K562 (cell line): ENCODE data around the gene FBXW7. TPM values are rescaled to one million over a fixed set of nuclear protein-coding genes. Genes with fewer than 3 reads are reported as not detected.

ENCODE experiments used
- GTF2E2 ChIP-seq: fragments of 200-800 bp; sonication (Bioruptor generic); IDR thresholded peaks from 2 replicates; pipeline ENCODE4 v1.6.1; 2016; ENCODE audit warnings: missing genetic modification characterization, missing compliant biosample characterization
- HNRNPK ChIP-seq: fragments of 200-400 bp; formaldehyde crosslinking; IDR thresholded peaks from one replicate; pipeline ENCODE4 v1.6.1; 2018; ENCODE audit warnings: mild to moderate bottlenecking, low read depth, low read length; ENCODE audit not compliant: poor library complexity, severe bottlenecking
- KLF6 ChIP-seq: fragments of 250-450 bp; sonication (Bioruptor Pico); IDR thresholded peaks from 2 replicates; pipeline ENCODE4 v1.4.0; 2020; ENCODE audit warnings: mild to moderate bottlenecking, moderate library complexity, borderline replicate concordance
- MCM5 ChIP-seq: fragments of 450-650 bp; IDR thresholded peaks from 2 replicates; pipeline ENCODE4 v1.6.1; 2016; ENCODE audit warnings: low read depth
- MEIS2 ChIP-seq: fragments of 450-650 bp; IDR thresholded peaks from 2 replicates; pipeline ENCODE4 v1.6.1; 2014; ENCODE audit warnings: mild to moderate bottlenecking; ENCODE audit not compliant: partially characterized antibody
- NFXL1 ChIP-seq: fragments of 450-650 bp; formaldehyde crosslinking; IDR thresholded peaks from 2 replicates; pipeline ENCODE4 v1.4.0; 2021; ENCODE audit warnings: mild to moderate bottlenecking
- PHTF2 ChIP-seq: fragments of 250-450 bp; sonication (Bioruptor Pico); IDR thresholded peaks from 2 replicates; pipeline ENCODE4 v1.5.0; 2021; ENCODE audit warnings: mild to moderate bottlenecking
- SAFB2 ChIP-seq: fragments of 200-400 bp; formaldehyde crosslinking; IDR thresholded peaks from 2 replicates; pipeline ENCODE4 v1.6.1; 2018; ENCODE audit warnings: borderline replicate concordance, low read length, low read depth, moderate library complexity; ENCODE audit not compliant: severe bottlenecking
- SNIP1 ChIP-seq: fragments of 450-650 bp; IDR thresholded peaks from 2 replicates; pipeline ENCODE4 v1.7.1; 2017; ENCODE audit warnings: low read depth, mild to moderate bottlenecking
- TFAM ChIP-seq: fragments of 250-450 bp; sonication (Bioruptor Pico); conservative IDR thresholded peaks from 2 replicates; pipeline ENCODE4 v1.5.0; 2021; ENCODE audit warnings: mild to moderate bottlenecking, moderate library complexity
- U2AF1 ChIP-seq: fragments of 200-400 bp; formaldehyde crosslinking; optimal IDR thresholded peaks from 2 replicates; pipeline ENCODE3; 2017; ENCODE audit warnings: mild to moderate bottlenecking, low read depth, low read length, moderate library complexity
- ZNF324 ChIP-seq: fragments of 250-450 bp; sonication (Bioruptor Pico); IDR thresholded peaks from 2 replicates; pipeline ENCODE4 v1.4.0; 2020; ENCODE audit warnings: mild to moderate bottlenecking
- ZSCAN32 ChIP-seq: fragments of 450-650 bp; formaldehyde crosslinking; IDR thresholded peaks from 2 replicates; pipeline ENCODE4 v1.4.0; 2020; ENCODE audit warnings: mild to moderate bottlenecking, moderate library complexity
- polyA plus RNA-seq, 8 experiments: library from polyadenylated mRNA; depleted of rRNA in 4 of 8; stranded (reverse) in 5 of 8; unstranded in 3 of 8; fragments of >200 nt; fragmentation: Nextera tagmentation in 2 of 8; fragmentation: Illumina TruSeq in 1 of 8; extraction: Ambion mirVana in 2 of 8; extraction: Trizol in 1 of 8; gene quantifications; 2 replicates each; pipeline versions ENCODE4 v1.2.1 to v1.2.3, GENCODE V29; 2011 to 2014; ENCODE audit warnings: inconsistent platforms in 1 of 8, missing spikeins in 1 of 8
- total RNA-seq, 7 experiments: library from RNA; depleted of rRNA in 6 of 7; stranded (reverse); fragments of >200 nt in 6 of 7; fragmentation: Illumina TruSeq in 2 of 7; extraction: Trizol in 2 of 7; gene quantifications; 2 replicates each; pipeline versions ENCODE4 v1.2.1 to v1.2.3, GENCODE V29; 2011 to 2021; ENCODE audit warnings: low replicate concordance in 1 of 7
- TF ChIP-seq, protein P1 (sequence below): fragments of 200-800 bp; sonication (Bioruptor generic); IDR thresholded peaks from 2 replicates; pipeline ENCODE4 v1.6.1; 2017; ENCODE audit warnings: missing genetic modification characterization, missing compliant biosample characterization
- TF ChIP-seq, protein P2 (sequence below): fragments of 250-450 bp; sonication (Bioruptor Pico); IDR thresholded peaks from 2 replicates; pipeline ENCODE4 v1.8.0; 2022; ENCODE audit warnings: inconsistent platforms
- TF ChIP-seq, protein P3 (sequence below): fragments of 250-450 bp; sonication (Bioruptor Pico); IDR thresholded peaks from 2 replicates; pipeline ENCODE4 v1.8.0; 2022; ENCODE audit warnings: moderate library complexity, mild to moderate bottlenecking, inconsistent platforms
- TF ChIP-seq, protein P4 (sequence below), 2 experiments: fragments of 450-650 bp in 1 of 2; IDR thresholded peaks; 2 replicates each; pipeline ENCODE4 v1.6.1; 2011 to 2017; ENCODE audit warnings: low read depth in 2 of 2, antibody characterized with exemption in 1 of 2, borderline replicate concordance in 1 of 2, low read length in 1 of 2, mild to moderate bottlenecking in 1 of 2, mixed read lengths in 1 of 2; ENCODE audit not compliant: control insufficient read depth in 1 of 2
- TF ChIP-seq, protein P5 (sequence below): IDR thresholded peaks from 2 replicates; pipeline ENCODE4 v1.6.1; 2016; ENCODE audit warnings: missing genetic modification characterization, missing compliant biosample characterization

FBXW7 gene
- total and polyA plus RNA-seq, 9 of the 15 experiments (the other 6 are each of a cell fraction or from before 2014, with no cell fraction given), result 6.8 to 44.2 (median 16.4) TPM

DNA sequence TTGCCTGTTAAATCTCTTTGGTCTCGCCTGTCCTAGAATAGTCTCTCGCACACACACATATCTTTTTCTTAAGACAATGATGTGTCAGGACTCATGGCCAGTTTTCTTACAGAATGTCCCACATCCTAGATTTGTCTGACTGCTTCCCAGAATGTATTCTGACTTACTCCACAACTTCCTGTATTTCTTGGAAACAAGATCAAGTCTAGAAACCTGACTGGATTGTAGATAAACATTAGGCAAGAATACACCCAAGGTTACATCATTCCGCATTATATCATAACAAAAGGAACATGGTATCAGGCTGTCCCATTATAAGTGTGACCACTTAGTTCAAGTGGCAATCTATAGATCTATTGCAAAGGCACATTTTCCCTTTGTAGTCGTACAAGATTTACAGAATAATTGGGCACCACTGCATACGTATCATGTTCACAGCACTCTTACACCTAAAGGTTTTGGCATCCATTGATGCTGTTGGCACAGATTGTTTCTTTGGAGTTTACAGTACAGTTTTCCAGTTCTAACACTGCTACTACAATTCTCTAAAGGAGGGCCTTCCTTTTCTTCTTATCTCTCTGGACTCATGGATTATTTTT, 56.4 kb downstream of the FBXW7 start (continued):
- TF ChIP-seq, protein P1, sequence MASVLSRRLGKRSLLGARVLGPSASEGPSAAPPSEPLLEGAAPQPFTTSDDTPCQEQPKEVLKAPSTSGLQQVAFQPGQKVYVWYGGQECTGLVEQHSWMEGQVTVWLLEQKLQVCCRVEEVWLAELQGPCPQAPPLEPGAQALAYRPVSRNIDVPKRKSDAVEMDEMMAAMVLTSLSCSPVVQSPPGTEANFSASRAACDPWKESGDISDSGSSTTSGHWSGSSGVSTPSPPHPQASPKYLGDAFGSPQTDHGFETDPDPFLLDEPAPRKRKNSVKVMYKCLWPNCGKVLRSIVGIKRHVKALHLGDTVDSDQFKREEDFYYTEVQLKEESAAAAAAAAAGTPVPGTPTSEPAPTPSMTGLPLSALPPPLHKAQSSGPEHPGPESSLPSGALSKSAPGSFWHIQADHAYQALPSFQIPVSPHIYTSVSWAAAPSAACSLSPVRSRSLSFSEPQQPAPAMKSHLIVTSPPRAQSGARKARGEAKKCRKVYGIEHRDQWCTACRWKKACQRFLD (CRISPR knock-in tag), result no peak
- TF ChIP-seq HNRNPK (no peak), MCM5 (no peak), TFAM (CRISPR knock-in tag) (no peak), GTF2E2 (tag) (no peak), U2AF1 (no peak), PHTF2 (CRISPR knock-in tag) (no peak), SAFB2 (no peak), MEIS2 (peak; percentile 7), SNIP1 (no peak), NFXL1 (CRISPR knock-in tag) (no peak), ZNF324 (CRISPR knock-in tag) (no peak), ZSCAN32 (no peak), KLF6 (CRISPR knock-in tag) (no peak)
- TF ChIP-seq, protein P2, sequence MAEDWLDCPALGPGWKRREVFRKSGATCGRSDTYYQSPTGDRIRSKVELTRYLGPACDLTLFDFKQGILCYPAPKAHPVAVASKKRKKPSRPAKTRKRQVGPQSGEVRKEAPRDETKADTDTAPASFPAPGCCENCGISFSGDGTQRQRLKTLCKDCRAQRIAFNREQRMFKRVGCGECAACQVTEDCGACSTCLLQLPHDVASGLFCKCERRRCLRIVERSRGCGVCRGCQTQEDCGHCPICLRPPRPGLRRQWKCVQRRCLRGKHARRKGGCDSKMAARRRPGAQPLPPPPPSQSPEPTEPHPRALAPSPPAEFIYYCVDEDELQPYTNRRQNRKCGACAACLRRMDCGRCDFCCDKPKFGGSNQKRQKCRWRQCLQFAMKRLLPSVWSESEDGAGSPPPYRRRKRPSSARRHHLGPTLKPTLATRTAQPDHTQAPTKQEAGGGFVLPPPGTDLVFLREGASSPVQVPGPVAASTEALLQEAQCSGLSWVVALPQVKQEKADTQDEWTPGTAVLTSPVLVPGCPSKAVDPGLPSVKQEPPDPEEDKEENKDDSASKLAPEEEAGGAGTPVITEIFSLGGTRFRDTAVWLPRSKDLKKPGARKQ (CRISPR knock-in tag), result no peak
- TF ChIP-seq, protein P3, sequence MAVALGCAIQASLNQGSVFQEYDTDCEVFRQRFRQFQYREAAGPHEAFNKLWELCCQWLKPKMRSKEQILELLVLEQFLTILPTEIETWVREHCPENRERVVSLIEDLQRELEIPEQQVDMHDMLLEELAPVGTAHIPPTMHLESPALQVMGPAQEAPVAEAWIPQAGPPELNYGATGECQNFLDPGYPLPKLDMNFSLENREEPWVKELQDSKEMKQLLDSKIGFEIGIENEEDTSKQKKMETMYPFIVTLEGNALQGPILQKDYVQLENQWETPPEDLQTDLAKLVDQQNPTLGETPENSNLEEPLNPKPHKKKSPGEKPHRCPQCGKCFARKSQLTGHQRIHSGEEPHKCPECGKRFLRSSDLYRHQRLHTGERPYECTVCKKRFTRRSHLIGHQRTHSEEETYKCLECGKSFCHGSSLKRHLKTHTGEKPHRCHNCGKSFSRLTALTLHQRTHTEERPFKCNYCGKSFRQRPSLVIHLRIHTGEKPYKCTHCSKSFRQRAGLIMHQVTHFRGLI (CRISPR knock-in tag), result no peak
- TF ChIP-seq, protein P4, sequence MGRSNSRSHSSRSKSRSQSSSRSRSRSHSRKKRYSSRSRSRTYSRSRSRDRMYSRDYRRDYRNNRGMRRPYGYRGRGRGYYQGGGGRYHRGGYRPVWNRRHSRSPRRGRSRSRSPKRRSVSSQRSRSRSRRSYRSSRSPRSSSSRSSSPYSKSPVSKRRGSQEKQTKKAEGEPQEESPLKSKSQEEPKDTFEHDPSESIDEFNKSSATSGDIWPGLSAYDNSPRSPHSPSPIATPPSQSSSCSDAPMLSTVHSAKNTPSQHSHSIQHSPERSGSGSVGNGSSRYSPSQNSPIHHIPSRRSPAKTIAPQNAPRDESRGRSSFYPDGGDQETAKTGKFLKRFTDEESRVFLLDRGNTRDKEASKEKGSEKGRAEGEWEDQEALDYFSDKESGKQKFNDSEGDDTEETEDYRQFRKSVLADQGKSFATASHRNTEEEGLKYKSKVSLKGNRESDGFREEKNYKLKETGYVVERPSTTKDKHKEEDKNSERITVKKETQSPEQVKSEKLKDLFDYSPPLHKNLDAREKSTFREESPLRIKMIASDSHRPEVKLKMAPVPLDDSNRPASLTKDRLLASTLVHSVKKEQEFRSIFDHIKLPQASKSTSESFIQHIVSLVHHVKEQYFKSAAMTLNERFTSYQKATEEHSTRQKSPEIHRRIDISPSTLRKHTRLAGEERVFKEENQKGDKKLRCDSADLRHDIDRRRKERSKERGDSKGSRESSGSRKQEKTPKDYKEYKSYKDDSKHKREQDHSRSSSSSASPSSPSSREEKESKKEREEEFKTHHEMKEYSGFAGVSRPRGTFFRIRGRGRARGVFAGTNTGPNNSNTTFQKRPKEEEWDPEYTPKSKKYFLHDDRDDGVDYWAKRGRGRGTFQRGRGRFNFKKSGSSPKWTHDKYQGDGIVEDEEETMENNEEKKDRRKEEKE (IDR thresholded peaks at IDR 0.05; ENCODE audit: borderline replicate concordance in 1 of 2, control insufficient read depth in 1 of 2, low read depth in 2 of 2, low read length in 1 of 2), result no peak
- TF ChIP-seq, protein P5, sequence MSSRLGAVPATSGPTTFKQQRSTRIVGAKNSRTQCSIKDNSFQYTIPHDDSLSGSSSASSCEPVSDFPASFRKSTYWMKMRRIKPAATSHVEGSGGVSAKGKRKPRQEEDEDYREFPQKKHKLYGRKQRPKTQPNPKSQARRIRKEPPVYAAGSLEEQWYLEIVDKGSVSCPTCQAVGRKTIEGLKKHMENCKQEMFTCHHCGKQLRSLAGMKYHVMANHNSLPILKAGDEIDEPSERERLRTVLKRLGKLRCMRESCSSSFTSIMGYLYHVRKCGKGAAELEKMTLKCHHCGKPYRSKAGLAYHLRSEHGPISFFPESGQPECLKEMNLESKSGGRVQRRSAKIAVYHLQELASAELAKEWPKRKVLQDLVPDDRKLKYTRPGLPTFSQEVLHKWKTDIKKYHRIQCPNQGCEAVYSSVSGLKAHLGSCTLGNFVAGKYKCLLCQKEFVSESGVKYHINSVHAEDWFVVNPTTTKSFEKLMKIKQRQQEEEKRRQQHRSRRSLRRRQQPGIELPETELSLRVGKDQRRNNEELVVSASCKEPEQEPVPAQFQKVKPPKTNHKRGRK, result no peak
